Astrocyte (in vitro differentiated cells and primary cell): ENCODE measurements around the gene PCDH12.

Experiments used
- EZH2 ChIP-seq: IDR thresholded peaks from 2 replicates; pipeline ENCODE4 v1.6.1; 2012; ENCODE audit warnings: mild to moderate bottlenecking, low read length, inconsistent platforms; ENCODE audit not compliant: insufficient read depth
- TF ChIP-seq, protein P1 (sequence below): IDR thresholded peaks from 2 replicates; pipeline ENCODE4 v1.5.1; 2011; ENCODE audit warnings: low read depth, mild to moderate bottlenecking, inconsistent platforms, low read length, moderate library complexity; ENCODE audit not compliant: insufficient read depth

DNA sequence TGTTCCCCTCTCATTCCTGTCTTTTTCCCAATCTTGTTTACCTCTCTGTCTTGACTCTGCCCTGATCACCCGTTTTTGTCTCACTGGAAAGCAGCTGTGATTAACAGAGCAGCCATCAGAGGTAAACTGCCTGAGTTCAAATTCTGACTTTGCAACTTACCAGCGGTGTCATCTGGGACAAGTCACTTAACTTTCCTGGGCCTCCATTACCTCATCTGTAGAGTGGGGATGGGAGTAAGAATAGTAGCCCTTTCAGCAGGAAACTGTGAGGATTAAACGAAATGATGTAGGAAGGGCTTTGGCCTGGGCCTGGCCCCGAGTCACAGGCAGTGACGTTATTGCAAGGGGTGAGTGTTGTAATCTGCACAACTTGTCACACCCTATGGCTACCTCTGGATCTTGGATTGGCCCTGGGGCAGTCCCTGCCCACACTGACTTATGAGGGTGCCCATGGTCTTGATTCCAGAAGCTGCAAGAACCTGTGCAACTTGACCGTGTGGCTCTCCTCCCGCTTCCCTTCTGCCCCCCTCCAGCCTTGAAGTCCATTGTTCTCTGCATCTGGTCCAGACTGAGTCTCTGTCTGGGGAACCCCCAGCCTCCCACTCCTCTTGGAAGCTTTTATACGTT lies 657 bp upstream of the PCDH12 start:
- TF ChIP-seq, protein P1, sequence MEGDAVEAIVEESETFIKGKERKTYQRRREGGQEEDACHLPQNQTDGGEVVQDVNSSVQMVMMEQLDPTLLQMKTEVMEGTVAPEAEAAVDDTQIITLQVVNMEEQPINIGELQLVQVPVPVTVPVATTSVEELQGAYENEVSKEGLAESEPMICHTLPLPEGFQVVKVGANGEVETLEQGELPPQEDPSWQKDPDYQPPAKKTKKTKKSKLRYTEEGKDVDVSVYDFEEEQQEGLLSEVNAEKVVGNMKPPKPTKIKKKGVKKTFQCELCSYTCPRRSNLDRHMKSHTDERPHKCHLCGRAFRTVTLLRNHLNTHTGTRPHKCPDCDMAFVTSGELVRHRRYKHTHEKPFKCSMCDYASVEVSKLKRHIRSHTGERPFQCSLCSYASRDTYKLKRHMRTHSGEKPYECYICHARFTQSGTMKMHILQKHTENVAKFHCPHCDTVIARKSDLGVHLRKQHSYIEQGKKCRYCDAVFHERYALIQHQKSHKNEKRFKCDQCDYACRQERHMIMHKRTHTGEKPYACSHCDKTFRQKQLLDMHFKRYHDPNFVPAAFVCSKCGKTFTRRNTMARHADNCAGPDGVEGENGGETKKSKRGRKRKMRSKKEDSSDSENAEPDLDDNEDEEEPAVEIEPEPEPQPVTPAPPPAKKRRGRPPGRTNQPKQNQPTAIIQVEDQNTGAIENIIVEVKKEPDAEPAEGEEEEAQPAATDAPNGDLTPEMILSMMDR = no peak
- no peak for TF ChIP-seq EZH2
